Cerebellar nuclear complex (tissue), 1 donor: ENCODE data around the gene NOXA1.

ENCODE experiments used
- DNase-seq, 2 experiments: peaks; one replicate each; lab custom pipeline; 2025; lab: John Stamatoyannopoulos, UW

Gene NOXA1

GRCh38 chr9:137387114-137387890 lies 35.9 kb upstream of the NOXA1 start:
- DNase-seq, result no peak

DNA sequence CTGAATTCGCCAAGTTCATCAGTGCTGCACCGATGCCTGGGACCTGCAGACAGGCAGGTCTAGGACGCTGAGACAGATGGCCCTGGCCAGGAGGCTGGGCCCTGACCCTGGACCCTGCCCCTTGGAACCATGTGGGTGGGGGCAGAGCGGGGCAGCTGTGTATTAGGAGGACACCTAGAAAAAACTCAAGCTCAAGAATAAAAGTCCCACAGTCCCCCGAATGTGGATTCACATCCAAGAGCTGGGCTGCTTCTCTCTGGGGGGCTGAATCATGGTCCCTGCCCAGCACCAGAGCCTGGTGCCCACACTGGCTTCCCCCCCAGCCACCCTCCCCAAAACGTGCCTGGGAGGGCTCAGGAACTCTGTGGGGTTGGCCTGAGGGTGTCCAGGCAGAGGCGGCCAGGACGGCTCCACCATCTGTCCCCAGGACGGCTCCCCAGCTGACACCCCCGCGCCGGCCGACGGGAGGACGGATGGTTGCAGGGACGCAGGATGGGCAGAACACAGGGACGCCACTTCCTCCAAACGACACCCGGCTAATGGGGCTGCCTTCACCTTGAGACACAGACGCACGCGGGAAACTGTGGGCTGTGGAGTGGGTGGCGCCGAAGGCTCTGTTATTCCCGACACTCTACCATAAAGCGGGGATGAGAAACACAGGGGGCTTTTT lies 35.2 kb upstream of the NOXA1 start:
- no peak for DNase-seq

DNA sequence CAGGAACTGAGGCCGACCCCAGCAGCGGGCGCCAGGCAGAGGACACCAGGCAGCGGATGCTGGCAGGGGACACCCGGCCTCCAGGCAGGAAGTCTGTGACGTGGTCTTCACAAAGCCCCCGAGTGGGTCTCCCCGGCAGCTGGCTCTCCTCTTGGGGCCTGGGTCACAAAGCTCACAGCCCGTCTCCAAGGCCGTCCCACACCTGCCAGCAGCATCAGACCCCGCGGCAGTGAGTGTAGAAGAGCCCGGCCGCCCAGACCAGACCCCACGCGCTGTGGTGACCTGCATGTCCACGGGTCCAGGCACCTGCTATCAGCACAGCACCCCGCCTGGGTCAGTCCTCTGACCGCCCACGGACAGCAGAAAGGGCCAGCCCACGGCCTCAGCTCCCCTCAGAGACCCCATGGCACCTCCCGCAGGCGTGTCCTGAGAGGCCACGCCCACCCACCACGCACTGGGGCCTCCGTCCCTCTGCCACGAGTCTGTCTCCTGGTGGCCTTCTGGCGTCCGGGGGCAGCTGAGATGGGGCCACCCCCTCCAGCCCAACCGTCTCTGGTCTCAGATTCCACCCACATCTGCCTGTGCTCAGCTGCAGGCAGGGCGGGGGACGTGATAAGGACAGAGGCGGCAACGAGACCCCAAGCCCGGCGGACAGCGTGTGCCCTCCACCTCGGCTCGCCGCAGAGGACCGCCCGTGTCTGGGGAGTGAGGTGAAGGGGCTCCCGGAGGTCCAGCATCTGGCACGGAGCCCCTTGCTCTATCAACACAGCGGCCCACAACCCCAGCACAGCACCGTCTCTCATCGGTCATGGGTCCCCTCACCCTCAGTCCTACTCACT lies 34.4 kb upstream of the NOXA1 start:
- no peak for DNase-seq

DNA sequence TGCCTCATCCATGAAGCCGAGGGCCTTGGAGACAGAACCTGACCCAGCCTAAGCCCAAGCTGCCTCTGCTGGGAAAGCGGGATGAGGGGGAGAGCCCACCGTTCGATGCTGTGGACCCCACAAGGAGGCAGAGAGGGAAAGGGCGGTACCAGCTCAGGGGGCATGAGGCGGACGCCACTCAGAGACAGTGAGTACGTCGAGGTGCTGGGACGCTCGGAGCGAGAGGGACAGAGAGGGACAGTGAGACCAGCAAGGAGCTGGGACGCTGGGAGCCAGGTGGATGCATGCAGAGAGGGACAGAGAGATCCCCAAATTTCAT lies 33.8 kb upstream of the NOXA1 start:
- no peak for DNase-seq

GRCh38 chr9:137390553-137391410 lies 32.4 kb upstream of the NOXA1 start:
- no peak for DNase-seq

GRCh38 chr9:137391411-137391754 lies 31.8 kb upstream of the NOXA1 start:
- no peak for DNase-seq

GRCh38 chr9:137392232-137393007 lies 30.8 kb upstream of the NOXA1 start:
- DNase-seq, result no peak

- DNase-seq, result no peak
These were observed 29.7 kb upstream of the NOXA1 start for GRCh38 chr9:137393176-137394150.

GRCh38 chr9:137394866-137395665 lies 28.1 kb upstream of the NOXA1 start:
- DNase-seq, result no peak

- no peak for DNase-seq
These were observed 27.6 kb upstream of the NOXA1 start for GRCh38 chr9:137395666-137396010.

DNA sequence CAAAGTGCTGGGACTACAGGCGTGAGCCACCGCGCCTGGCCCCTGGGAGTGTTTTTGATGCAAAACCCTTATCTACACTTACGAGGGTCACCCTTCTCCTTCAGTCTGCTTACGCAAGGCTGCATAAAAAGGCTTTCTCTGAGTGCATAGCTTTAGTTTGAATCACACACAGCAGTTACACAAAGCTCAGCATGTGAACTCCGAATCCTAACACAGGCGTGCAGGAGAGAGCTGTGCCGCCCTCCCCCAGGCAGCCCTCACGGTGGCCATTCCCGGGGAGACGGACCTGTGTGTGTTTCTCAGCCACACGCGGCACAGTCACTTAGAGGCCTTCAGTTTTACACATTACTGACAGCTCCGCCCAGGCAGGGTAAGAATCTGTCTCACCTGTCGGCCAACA lies 27.0 kb upstream of the NOXA1 start:
- no peak for DNase-seq

GRCh38 chr9:137396634-137397367 lies 26.4 kb upstream of the NOXA1 start:
- no peak for DNase-seq

DNA sequence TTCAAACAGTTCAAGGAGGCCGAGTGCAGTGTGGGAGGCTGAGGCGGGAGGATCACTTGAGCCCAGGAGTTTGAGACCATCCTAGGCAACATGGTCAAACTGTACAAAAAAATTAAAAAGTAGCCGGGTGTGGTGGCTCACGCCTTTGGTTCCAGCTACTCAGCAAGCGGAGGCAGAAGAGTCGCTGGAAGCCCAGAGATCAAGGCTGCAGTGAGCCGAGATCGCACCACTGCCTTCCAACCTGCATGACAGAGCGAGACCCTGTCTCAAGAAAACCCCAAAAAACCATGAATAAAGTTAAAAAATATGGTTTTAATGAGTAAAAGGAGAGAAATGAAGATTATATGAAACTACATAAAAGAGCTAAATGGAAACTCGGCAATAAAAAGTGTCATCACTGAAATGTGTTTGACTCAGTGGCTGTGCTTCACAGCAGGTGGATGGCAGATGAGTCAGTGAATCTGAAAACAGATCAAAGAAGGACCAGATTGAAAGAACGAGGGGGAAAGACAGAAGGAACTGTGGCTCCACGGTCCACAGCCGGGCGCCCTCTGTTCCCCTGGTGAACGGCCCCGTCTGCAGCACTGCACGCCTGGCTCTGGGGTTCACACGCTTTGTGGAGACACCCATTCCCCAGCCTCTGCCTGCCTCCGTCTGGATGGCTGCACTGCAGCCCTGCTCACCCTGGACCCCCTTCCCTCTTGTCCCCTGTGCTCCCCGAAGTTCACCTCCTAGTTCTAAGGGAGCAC lies 25.3 kb upstream of the NOXA1 start:
- DNase-seq, result no peak

DNA sequence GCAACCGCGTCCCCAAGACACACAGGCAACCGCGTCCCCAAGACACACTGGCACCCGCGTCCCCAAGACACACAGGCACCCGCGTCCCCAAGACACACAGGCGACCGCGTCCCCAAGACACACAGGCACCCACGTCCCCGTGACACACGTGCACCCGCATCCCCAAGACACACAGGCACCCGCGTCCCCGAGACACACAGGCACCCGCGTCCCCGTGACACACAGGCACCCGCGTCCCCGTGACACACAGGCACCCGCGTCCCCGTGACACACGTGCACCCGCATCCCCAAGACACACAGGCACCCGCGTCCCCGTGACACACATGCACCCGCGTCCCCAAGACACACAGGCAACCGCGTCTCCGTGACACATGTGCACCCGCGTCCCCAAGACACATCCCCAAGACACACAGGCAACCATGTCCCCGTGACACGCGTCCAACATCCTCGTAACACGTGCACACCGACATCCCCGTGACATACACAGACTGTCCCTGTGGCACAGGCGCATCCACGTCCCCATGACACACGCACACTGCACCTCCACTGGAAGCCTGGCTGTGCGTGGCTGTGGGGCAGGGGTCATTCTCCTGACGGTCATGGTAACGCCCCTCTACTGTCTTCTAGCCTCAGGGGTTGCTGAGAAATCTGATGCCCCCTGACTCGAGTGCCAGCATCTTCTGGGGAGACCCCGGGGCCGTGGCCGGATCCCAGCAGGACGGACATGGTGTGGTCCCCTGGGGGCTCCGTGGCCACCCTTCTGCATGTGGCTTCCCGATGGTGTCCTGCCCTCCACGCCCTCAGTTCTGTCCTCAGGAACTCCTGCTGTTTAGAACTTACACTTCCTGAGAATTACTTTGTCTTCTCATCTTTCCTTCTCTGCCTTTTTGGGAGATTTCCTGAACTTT lies 24.4 kb upstream of the NOXA1 start:
- no peak for DNase-seq

GRCh38 chr9:137402746-137403145 lies 20.4 kb upstream of the NOXA1 start:
- DNase-seq, result no peak

DNA sequence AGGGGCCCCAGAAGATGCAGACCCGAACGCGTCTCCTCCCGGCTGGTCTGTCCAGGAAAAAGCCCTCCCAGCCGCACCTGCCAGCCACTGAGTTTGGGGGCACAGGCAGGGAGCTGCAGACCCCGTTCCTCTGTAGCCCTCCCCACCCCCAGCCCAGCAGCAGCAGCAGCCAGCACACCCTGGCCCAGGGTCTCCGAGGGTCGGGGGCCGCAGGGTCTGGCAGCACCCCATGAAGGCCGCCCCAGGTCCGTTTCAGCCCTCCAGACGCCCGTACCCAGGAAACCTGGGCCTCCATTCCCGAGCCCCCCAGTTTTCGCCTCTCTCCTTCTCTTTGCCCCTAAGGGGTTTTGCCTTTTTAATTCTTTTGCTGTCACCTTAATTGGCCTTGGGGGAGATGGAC lies 19.9 kb upstream of the NOXA1 start:
- no peak for DNase-seq
